Left kidney (tissue), 8 donors: ENCODE measurements around the gene ANK3. TPM values are rescaled to one million over a fixed set of nuclear protein-coding genes. Genes with fewer than 3 reads are reported as not detected.

Source experiments
- DNase-seq: peaks from one replicate; pipeline ENCODE4 v3.0.0-alpha.2; 2013
- long read RNA-seq, 8 donors: transcript quantifications; one replicate each; lab custom pipeline, GENCODE V29; 2026
- polyA plus RNA-seq: library from polyadenylated mRNA; unstranded; fragments of 120-200 nt; gene quantifications from one replicate; pipeline ENCODE4 v1.2.1, GENCODE V29; 2013; ENCODE audit not compliant: insufficient read length

ANK3 gene
- polyA plus RNA-seq, result 172 TPM
- long read RNA-seq, donor 1, transcript ANK3-214 (2 exons, 2,268 nt), result major isoform, 5 of 104 reads
- long read RNA-seq, donor 1, partial matches to known transcripts, result 94 of 104 reads
- long read RNA-seq, donor 1, other reads (novel, unspliced or antisense), result 0 of 104 reads
- long read RNA-seq, donor 2, partial matches to known transcripts, result 121 of 131 reads
- long read RNA-seq, donor 2, other reads (novel, unspliced or antisense), result 5 of 131 reads
- long read RNA-seq, donor 3, transcript ANK3-214 (2 exons, 2,268 nt), result major isoform, 5 of 13 reads
- long read RNA-seq, donor 3, partial matches to known transcripts, result 5 of 13 reads
- long read RNA-seq, donor 3, other reads (novel, unspliced or antisense), result 0 of 13 reads
- long read RNA-seq, donor 4, partial matches to known transcripts, result 0 of 2 reads
- long read RNA-seq, donor 4, other reads (novel, unspliced or antisense), result 0 of 2 reads
- long read RNA-seq, donor 5, partial matches to known transcripts, result 5 of 8 reads
- long read RNA-seq, donor 5, other reads (novel, unspliced or antisense), result 0 of 8 reads
- long read RNA-seq, donor 6, partial matches to known transcripts, result 61 of 67 reads
- long read RNA-seq, donor 6, other reads (novel, unspliced or antisense), result 0 of 67 reads
- long read RNA-seq, donor 7, transcript ANK3-202 (21 exons, 3,811 nt), result major isoform, 6 of 250 reads
- long read RNA-seq, donor 7, partial matches to known transcripts, result 230 of 250 reads
- long read RNA-seq, donor 7, other reads (novel, unspliced or antisense), result 6 of 250 reads
- long read RNA-seq, donor 8, partial matches to known transcripts, result 46 of 49 reads
- long read RNA-seq, donor 8, other reads (novel, unspliced or antisense), result 0 of 49 reads

DNA sequence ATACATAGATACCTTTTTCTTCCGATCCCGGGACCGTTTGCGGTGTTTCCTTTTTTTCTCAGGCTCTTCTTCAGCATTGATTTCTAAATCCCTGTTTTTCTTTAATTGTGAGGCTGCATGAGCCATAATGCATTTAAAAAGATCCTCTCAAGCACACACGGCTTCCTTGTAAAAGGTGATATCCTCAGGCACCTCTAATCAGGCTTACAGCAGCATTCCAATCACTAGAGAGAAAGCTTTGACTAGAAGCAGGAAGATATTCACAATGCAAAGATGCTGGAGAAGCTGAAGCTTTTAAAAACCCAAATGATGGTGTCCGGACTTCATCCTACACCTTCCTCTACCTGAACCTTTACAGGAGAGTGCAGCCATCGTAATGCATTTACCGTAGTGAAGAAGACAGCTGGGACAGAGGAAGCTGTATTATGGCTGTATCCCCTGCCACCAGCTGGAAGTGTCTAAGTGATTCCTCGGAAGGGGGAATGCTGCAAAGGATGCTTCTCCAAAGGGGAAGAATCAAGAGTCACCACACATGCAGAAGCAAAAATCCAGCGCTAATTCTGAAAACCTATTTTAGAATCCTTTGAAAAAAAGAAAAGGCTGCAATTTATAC is at the start of gene ANK3:
TSS of gene ANK3 (minus strand) at position 463 of the 613 bp plus-strand sequence. CDS start at position 126, 337 bp downstream.
- no peak for DNase-seq

DNA sequence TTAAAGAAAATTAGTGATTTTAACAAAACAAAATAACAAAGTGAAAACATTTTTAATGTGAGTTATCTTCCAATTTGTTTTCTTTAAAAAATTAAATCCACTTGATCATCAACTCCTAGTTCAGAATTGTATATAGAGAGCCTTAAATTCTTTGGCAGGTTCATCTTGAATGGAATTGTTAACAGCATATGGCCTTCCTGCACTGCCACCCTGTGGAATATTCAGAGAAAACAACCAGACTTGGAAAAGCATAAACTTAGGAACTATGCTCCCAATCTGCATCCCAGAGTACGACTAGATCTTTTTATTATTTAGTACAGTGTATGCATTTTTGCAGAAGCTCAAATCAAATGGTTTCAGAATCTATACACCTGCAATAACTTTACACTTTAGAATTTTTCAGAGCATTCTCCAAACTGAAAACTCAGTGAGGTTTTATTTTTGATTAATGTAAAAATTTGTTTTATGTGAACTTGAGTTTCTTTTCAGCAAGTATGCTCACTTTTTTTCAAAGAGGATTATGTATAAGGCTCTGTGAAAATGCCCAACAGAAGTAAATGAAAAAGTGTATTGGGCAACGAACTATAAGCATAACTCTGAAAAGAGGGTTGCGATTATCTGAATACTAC is 44.9 kb upstream of the ANK3 start:
- peak; percentile 52 for DNase-seq

DNA sequence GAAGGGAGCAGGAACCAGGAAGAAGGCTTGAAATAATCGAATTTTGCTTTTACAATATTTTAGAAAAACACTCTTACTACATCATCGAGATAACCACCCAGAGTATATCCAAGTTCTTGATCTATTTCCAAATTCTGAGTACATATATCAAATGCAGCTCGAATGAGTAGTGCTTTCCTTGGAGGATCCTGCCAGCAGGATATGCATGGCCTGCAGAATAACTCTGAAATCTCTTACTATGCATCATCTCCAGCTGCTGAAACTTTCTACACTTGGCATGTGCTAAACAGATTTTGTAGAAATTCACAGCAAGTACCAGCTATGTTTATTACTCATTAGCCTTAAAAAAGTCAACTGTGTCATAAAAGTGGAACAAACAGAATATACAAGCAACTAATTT is 44.0 kb upstream of the ANK3 start:
- no peak for DNase-seq

DNA sequence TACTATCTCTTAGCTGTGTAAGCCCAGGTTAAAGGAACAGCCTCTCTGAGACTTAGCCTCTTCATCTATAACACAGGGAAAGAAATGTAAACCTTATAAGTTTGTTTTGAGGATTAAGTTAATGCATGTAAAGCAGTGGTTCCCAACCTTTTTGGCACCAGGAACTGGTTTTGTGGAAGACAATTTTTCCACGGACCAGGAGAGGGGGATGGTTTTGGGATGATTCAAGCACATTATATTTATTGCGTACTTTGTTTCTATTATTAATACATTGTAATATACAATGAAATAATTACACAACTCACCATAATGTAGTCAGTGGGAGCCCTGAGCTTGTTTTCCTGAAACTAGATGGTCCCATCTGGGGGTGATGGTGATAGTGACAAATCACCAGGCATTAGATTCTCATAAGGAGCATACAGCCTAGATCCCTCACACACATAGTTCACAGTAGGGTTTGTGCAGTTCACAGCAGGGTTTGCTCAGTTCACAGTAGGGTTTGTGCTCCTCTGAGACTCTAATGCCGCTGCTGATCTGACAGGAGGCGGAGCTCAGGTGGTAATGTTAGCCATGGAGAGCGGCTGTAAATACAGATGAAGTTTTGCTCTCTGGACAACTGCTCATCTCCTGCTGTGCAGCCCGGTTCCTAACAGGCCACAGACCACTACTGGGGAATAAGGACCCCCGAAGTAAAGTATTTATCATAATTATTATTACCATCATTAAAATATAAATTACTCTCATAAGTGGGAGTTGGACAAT is 41.3 kb upstream of the ANK3 start:
- DNase-seq, result no peak

DNA sequence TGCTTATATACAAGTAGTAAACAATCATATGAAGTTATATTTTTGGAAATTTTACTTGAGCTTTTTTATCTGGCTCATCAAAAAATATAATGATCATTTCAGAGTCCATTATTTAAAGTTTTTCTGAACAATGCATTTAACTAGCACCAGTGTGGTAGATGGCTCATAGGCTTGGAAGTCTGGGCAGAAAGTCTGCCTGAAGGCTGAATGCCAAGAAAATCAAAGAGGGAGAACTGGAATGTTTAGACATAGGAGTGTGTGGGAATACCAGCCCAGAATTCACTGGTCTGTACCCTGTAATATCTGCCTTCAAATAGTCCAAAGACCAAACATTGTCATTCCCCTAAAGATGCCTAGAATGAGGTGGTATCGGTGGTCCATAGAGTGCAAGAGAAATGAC is 40.3 kb upstream of the ANK3 start:
- DNase-seq, result no peak

DNA sequence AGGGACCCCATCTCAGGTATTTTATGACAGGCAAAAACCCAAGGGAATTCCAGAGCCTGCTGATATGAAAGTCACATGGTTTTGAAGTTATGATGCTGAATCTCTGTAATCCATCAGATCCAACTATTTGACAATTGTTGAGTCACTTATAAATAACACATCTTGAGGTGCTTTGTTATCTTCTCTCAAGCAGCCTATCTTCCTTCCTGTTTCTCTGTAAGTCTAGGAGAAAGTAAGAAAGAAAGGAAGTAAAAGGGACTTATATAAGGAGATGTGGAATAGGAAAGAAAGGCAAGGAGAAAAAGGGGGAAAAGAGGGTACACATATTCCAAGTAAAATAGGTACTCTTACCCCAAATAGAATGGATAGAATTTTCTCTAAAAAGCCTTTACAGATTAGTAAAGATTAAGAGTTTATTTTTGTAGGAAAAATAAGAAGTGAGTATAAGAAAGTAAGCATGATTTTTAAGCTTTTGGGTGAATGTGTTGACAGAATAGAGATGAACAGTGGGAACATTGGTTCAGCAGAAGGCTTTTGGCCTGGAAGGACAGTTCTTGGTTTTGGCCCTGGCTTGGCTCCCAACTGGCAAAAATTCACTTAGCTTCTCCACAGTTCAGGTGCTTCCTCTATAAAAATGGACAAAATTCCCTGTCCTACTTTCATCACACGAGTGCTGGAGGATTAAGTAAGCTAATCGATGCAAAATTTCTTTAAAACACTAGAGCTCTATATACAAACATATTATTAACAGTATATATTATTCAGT is 39.6 kb upstream of the ANK3 start:
- DNase-seq, result no peak

DNA sequence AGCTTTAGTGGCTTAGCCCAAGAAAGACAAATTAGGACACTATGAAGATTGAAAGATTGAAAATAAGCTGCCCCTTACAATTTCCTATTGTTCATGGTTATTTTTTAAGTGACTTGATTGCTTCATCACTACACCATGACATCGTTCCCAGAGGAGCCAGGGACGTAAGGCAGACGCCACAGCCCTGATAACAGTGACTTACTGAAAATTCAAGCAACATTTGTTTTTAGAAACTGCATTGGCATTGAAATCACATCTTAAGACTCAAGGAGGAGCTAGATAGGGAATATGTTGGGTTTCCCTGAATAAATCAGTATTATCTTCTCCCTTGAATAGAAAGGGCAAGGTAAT is 38.7 kb upstream of the ANK3 start:
- DNase-seq, result no peak

DNA sequence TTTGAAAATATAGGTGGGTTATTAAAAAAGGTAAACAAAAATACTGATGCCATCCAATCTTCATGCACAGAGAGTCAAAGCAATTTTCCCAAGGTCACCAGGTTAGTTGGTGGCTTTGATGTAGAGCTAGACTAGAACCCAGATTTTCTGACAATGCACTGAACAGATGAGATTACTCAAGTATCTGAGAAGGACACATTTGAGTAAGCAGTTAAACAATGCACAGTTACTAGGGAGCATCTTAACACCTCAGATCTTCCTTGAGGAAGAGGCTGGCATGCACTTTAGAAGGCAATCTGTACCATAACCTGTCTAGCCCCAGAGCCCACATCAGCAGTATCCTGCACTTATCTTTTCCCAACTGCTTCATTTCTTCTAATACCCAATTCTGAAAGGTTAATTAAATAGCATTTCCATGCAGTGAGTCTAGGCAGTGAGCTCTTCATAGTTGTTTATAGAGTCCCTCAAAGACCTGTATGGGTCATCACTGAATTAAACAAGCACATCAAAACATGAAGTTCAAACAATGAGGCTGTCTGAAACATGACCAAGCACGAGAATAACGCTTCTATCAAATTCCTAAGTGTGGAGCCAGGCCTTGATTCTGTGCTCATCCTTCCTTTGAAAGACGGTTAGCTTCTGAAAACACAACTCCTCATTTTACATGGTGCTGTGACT is 38.2 kb upstream of the ANK3 start:
- no peak for DNase-seq

DNA sequence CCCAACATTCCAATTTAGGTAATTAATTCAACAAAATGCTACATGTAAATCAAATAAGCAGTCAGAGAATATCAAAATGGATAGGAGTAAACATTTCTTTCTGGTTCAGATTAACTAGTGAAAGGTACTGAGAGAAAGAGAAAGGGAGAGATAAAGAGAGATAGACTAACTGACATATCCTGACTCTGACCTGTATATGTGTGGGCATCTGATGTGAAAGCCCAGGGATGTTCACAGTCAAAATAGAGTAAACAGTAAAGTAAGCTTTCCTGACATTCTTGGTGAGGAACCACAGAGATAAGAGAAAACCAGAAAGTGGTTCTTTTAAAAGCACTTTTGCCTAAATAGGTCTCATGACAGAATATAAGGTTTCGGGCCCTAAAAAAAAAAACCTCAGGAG is 37.5 kb upstream of the ANK3 start:
- DNase-seq, result no peak

DNA sequence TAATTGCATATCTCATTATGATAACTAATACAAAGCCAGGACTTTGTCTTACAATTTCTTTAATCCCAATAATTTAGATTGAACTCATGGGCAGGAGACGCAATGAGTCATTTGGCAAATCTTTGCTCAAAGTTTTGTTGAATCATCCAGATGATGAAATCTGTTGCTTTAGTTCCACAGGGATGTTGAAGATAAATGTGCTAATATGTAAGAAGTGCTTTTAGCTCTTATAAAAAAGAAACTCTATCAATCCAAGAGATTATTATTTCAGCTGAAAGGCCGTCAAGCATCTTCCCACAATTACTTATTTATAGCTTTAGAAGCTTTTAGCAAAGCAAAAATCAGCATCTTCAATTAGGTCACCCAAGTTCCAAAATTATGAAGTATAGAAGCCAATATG is 36.8 kb upstream of the ANK3 start:
- no peak for DNase-seq

DNA sequence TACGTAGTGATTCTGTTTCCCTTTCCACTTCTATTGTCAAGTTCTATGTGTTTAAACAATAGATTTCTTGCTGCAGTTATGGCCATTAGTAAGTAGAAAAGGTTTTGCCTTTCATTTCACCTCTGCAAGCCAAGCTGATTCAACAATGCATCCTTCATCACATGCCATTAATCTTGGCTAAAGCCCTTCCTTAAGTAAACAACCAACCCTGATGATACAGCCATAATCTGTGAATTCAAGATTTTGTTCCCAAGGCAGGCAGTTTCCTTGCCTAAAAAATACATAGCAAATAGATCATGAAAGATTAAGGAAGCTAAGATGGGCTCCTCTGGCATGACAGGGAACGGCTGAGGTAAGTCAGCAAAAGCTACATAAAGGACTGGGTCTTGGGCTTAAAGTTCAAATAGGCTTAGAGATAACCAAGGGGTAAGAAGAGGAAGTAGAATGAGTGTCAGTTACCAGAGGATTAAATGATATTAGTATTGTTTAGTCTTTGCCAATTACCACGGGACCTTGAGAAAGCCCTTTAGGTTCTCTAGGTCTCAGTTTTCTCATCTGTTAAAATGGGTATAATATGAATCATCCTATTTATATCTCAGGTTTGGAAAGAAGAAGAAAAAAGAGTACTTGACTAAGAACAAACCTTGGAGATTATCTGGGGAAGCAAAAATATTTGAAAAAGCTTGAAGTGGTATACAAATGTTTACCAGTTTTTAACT is 35.9 kb upstream of the ANK3 start:
- no peak for DNase-seq

DNA sequence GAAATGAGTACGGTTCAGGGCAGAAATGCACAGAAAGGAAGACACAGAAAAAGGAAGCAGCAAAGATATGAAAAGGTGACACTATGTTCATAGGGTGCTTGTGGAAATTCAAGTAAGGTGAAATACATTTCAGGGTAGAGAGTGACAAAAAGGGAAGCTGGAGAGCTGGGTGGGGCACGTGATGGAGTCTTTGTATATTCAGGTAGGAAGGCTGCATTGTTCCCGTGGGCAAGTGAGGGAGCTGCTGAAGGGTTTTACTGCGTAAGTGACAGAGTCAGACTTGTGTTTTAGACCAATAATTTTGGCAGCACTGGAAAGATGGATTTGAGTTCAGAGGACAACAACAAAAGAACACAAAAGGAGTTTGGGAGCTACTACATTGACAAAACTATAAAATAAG is 35.3 kb upstream of the ANK3 start:
- DNase-seq, result no peak

DNA sequence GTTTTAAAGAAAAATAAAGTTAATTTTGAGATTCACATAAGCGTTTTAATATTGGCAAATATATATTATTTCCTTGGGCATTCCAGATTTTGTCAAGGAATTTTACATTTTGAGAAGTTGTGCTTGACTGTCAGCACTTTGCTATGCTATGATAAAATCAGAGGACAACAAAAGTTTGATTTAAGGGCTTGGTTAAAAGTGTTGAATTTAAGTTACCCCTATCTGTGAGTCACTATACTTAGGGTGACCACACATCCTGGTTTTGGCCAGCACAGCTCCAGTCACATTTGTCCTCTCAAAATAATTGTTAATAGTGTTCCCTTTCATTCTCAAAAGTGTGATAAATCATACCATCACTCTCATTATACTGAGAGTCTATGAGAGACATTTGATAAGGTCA is 34.2 kb upstream of the ANK3 start:
- DNase-seq, result no peak

DNA sequence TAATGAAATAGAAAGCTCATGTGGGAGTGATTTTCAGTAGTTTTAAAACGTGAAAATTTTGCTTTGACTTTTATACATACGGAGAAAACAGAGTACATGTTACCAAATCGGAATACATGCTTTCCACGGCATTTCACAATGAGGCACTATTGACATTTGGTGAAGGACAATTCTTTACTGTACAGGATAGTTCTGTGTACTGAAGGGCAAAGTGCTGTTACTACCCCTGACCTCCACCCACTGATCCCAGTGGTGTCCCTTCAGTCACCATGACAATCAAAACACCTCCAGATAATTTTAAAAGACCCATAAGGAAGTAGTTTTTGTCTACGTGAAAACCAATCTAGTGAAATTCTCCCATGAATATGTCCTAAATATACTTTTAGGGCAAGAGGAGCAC is 33.1 kb upstream of the ANK3 start:
- DNase-seq, result no peak

DNA sequence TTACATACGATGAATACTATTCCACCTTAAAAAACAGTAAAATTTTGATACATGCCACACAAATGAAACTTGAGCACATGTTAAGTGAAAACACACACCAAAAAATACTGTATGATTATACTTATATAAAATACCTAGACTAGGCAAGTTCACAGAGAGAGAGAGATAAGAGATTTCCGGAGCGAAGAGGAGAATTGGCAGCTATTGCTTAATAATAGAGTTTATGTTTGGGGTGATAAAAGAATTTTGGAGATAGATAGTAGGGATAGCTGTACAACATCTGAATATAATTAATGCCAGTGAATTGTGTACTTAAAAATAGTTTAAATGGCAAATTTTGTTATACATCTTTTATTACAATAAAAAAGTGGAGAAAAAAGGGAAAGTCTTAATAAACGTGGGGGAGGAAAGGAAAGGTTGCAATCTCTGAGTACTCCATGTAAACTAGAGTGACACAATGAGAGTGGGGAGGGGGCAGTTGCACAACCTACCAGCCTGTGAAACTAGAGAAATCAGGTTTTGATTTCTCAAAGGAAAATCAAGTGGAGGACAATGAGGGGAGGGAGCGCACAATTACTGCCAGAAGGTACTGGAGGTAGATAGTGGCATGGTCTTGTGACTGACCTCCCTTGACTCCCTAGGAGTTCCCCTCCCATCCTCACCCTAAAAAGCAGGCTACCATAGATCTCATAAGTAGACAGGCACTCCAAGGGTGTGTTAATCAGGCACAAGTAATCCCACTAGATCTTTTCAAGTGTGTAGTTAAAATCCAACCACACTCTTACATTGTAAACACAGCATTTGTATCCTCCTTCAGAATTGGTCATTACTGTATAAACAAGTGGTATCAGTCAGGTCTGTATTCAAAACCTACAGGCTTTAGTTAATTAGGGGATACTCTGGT is 31.6 kb upstream of the ANK3 start:
- DNase-seq, result no peak

DNA sequence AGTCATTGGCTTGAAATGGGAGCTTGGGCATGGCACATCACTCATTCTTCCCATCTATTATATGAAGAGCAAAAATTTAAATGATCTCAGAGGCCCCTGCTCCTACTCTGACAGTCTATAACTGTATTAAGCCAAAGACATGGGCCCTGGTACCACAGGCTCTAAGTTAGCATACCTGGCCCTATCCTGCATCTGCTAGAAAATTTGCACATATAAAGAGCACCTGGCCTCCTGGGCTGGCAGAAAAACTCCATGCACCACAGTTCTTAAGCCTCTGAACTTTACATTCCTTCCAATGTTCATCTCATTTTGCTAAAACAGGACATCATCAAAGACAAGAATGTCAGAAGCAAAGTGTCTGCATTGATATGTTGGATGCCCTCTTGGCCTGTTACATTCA is 29.6 kb upstream of the ANK3 start:
- DNase-seq, result no peak

DNA sequence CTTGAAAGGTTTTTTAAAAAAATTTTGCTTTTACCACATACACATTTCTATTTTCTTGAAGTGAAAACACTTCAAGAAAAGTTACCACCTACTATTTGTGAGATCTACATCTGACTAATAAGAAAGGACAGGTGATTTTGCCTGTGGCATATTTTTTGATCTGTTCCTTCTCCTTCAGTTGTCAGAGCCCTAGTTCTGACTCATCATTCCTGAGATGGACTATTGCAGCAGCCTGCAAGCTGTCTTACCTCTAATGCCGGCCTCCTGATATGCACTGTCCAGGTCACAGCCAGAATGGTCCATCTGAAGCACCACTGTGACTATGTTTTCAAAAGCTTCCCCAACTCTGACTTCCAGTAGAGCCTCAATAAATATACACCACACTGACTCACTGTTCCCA is 28.2 kb upstream of the ANK3 start:
- DNase-seq, result no peak

DNA sequence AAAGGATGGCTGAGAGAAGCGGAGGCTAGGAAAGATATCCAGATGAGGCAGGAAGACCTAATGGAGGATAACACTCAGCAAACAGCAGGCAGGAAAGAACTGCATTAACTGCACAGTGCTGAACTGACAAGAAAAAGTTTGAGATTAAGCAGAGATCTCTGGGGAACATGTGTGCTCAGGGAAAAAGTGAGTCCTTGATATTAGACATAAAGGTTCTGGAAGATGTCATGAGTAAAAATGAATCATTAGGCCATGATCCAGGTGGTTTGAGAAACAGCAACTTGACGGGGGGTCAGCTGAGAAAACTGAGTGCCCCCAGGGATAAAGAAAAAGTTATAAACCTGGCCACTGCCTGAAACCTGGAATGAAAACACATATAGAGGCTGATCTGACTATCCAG is 27.3 kb upstream of the ANK3 start:
- DNase-seq, result no peak
